GM19397 (cell line): Measurements from ENCODE around the gene PRKCE.

Experiments
- ATAC-seq: cut with Tn5 transposase; IDR thresholded peaks from one replicate; pipeline ENCODE4 v1.9.1; 2021; ENCODE audit warnings: mild to moderate bottlenecking, moderate library complexity; ENCODE audit not compliant: unreplicated experiment

PRKCE gene

GRCh38 chr2:46125798-46126197 lies 474.3 kb downstream of the PRKCE start:
- no peak for ATAC-seq

GRCh38 chr2:46126571-46126970 lies 475.1 kb downstream of the PRKCE start:
- no peak for ATAC-seq

- ATAC-seq, result no peak
Observed at GRCh38 chr2:46127176-46127575, 475.7 kb downstream of the PRKCE start.

GRCh38 chr2:46130511-46130910 lies 479.0 kb downstream of the PRKCE start:
- ATAC-seq, result no peak

GRCh38 chr2:46132996-46133395 lies 481.5 kb downstream of the PRKCE start:
- no peak for ATAC-seq

GRCh38 chr2:46134531-46135227 lies 483.2 kb downstream of the PRKCE start:
- no peak for ATAC-seq

- no peak for ATAC-seq
Observed at GRCh38 chr2:46135228-46135855, 483.9 kb downstream of the PRKCE start.

GRCh38 chr2:46135958-46136357 lies 484.5 kb downstream of the PRKCE start:
- no peak for ATAC-seq

- no peak for ATAC-seq
Observed at GRCh38 chr2:46136481-46136880, 485.0 kb downstream of the PRKCE start.

GRCh38 chr2:46136953-46137352 lies 485.5 kb downstream of the PRKCE start:
- ATAC-seq, result no peak

GRCh38 chr2:46142546-46143428 lies 491.3 kb downstream of the PRKCE start:
- no peak for ATAC-seq

GRCh38 chr2:46143429-46144132 lies 492.1 kb downstream of the PRKCE start:
- no peak for ATAC-seq

GRCh38 chr2:46144133-46144800 lies 492.8 kb downstream of the PRKCE start:
- no peak for ATAC-seq

GRCh38 chr2:46145017-46145416 lies 493.5 kb downstream of the PRKCE start:
- no peak for ATAC-seq

GRCh38 chr2:46145840-46146239 lies 494.4 kb downstream of the PRKCE start:
- no peak for ATAC-seq

GRCh38 chr2:46146866-46147502 lies 495.5 kb downstream of the PRKCE start:
- ATAC-seq, result no peak

GRCh38 chr2:46147626-46148368 lies 496.3 kb downstream of the PRKCE start:
- no peak for ATAC-seq

GRCh38 chr2:46148369-46148736 lies 496.9 kb downstream of the PRKCE start:
- no peak for ATAC-seq

- ATAC-seq, result no peak
Observed at GRCh38 chr2:46150445-46150955, 499.0 kb downstream of the PRKCE start.
